Adipose tissue (tissue), 3 donors: Measurements from ENCODE around the gene CLCF1. TPM values are rescaled to one million over a fixed set of nuclear protein-coding genes. Genes with fewer than 3 reads are reported as not detected.

Experiments
- H3K27ac ChIP-seq: one replicate; pipeline ENCODE4 v1.5.1; 2013; ENCODE audit warnings: low read depth, low read length
- WGBS, 3 donors: extraction: QIAGEN DNeasy Blood & Tissue Kit; methylation state at CpG; one replicate each; pipeline ENCODE4 v1.1.7; 2013; 5-methylcytosine and 5-hydroxymethylcytosine counted together
- polyA plus RNA-seq, 3 donors: library from polyadenylated mRNA; stranded (reverse); fragments of 200-250 nt; gene quantifications; one replicate each; pipeline ENCODE4 v1.2.3, GENCODE V29; 2013
- donor health status: healthy with polysubstance abuse.
- donor health status: Bipolar disorder and iron deficiency.
- donor health status: healthy.

Gene CLCF1
- polyA plus RNA-seq, 3 donors = 2.7 to 17.4 (median 9.9) TPM

DNA sequence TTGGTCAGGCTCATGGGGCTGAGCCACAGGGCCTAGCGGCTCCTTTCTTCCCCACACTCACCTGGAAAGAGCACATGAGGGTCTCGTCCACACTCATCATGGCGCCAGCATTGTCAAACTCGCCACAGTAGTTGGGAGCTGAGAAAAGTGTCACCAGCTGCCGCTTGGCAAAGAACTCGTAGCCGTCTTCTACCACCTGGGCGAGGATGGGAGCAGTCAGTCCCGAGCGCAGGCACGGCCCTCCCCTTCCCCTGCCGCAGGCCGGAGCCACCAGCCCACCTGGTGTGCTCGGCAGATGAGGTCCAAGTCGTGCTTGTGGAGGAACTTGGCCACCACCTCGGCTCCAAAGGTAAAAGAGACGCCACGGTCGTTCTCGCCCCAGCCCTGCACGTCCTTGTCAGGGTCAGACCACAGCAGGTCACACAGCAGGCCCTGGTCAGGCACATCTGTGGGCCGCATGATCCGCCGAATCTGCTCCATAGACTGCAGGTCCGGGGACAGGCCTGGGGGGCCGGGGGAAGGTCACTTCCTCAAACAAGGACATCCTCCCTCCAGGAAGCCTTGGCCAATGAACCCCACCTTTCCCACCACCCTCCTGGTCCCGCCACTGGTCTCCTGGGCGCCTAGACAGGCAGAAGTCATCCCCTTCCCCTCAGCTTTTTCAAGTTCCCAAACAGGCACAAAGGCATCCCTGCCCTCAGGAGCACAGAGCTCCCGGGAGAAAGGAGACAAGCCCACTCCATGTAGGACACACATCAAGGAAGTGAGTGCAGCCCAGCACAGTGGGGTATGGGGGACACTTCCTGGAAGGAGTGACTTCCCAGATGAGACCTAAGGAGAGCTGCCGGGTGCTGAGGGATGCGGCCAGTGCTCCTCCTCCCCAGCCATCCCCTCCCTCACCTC lies 25.5 kb upstream of the CLCF1 start:
- H3K27ac ChIP-seq = no peak overlapping the region
- WGBS, 3 donors = 84 to 86% (median 85%) methylated on average over 29 to 31 of the region's 31 CpGs

- 75 to 83% (median 80%) methylated on average over 24 of the region's 24 CpGs for WGBS, 3 donors
- H3K27ac ChIP-seq = no peak overlapping the region
Measured at GRCh38 chr11:67397986-67398660, 24.7 kb upstream of the CLCF1 start.

DNA sequence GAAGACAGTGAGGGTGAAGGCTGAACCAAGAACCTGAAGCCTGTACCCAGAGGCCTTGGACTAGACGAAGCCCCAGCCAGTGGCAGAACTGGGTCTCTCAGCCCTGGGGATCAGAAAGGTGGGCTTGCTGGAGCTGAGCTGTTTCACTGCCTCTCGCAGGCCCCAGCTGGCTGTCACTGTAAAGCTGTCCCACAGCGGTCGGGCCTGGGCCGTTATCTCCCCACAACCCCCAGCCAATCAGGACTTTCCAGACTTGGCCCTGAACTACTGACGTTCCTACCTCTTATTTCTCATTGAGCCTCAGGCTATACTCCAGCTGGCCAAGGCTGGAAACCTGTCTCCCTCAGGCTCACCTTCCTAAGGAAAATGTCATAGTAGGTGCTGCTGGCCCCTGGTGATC lies 24.1 kb upstream of the CLCF1 start:
- no peak overlapping the region for H3K27ac ChIP-seq
- WGBS, 3 donors = 63 to 77% (median 74%) methylated on average over 6 of the region's 6 CpGs

DNA sequence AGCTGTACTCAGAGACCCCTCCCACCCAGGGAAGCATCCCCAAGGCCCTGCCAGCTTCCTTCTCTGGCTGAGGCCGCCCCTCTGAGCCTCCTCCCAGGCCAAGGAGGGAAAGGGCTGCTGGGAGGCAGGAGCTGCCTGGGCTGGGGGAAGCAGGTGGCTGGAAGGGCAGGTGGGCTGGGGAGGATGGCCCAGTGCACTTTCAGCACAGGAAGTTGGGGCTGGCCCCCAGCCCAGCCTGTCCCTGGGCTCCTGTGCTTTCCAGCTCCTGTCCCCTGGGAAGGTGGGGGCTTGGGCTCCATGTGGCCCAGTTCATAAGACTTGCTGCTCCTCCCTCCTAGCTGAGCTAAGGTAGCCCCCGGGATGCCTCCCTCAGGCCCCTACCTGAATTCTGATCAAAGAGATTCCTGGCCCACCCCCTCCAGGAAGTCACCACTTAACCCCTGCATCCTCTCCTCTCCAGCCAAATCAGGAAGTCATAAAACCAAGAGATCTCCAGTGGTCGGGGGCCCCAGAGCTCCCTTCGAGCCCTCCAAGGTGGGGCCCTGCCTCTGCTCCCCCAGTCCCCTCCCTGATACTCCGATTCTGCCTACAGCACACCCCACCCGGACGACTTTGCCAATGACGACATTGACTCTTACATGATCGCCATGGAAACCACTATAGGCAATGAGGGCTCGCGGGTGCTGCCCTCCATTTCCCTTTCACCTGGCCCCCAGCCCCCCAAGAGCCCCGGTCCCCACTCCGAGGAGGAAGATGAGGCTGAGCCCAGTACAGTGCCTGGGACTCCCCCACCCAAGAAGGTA lies 23.4 kb upstream of the CLCF1 start:
- no peak overlapping the region for H3K27ac ChIP-seq
- 23 to 64% (median 36%) methylated on average over 12 to 13 of the region's 13 CpGs for WGBS, 3 donors

GRCh38 chr11:67396259-67396581 lies 22.8 kb upstream of the CLCF1 start:
- H3K27ac ChIP-seq = no peak overlapping the region
- 90 to 96% (median 94%) methylated on average over 7 of the region's 7 CpGs for WGBS, 3 donors

DNA sequence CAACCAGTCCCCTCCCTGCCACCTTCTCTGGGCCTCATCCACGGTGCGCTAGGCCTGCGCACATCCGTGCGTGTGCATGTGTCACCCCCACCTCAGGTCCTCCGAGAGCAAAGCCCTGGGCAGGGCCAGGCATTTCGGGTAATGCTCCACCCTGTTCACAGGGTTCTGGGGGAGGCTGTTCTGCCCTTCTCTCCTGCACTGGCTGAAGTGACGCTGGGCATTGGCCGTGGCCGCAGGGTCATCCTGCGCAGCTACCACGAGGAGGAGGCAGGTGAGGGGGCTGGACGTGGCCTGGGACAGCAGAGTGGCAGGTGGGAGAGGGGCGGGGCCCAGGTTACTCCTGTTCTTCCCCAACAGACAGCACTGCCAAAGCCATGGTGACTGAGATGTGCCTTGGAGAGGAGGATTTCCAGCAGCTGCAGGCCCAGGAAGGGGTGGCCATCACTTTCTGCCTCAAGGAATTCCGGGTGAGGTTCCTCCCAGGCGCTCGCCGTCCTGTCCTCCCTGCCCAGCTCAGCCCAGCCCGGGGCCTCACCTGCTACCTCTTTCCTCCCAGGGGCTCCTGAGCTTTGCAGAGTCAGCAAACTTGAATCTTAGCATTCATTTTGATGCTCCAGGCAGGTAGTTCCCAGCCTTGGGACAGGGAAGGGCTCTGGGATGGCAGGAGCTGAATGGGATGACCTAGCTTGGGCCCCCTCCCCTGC lies 22.3 kb upstream of the CLCF1 start:
- WGBS, 3 donors = 80 to 89% (median 87%) methylated on average over 19 of the region's 19 CpGs
- no peak overlapping the region for H3K27ac ChIP-seq

DNA sequence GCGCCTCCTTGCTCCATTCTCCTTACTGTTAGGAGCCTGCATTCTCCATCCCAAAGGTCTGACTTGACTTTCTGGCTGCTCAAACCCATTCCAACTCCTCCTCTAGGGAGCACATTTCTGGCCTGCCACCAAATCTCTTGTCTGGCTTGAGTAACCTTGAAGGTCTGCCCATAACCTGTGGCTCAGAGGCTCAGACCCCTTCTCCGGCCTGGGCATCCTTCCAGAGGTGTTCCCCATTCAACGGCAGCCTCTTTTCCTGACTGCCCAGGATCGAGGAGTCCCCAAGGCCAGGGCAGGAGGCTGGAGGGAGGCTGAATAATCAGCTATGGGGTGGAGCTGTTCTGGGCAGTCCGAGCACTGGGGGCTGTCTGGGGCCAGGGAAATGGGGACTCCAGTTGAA lies 20.6 kb upstream of the CLCF1 start:
- H3K27ac ChIP-seq = no peak overlapping the region
- WGBS, 3 donors = 48 to 73% (median 66%) methylated on average over 5 of the region's 5 CpGs

GRCh38 chr11:67393437-67393836 lies 20.0 kb upstream of the CLCF1 start:
- no peak overlapping the region for H3K27ac ChIP-seq
- 88 to 94% (median 93%) methylated on average over 18 of the region's 18 CpGs for WGBS, 3 donors

DNA sequence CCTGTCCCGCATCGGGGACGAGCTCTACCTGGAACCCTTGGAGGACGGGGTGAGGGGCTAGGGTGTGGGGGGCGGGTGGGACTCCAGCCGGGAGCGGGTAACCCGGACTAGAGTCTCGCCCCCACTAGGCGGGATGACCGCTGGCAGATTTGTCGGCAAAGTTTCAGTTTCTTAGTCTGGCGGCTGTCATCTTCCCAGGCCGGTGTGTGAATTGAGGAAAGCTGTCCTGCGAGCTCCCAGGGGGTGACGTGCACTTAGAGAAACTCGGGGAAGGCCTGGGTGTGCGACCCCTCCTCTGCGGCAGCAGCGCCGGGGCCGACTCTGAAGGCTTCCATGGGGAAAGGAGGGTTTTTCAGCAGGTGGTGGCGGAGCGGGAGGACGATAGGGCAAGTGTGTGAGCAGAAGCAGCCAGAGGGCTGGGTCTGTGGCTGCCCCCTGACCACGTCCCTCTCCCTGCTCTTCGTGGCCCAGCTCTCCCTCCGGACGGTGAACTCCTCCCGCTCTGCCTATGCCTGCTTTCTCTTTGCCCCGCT lies 18.9 kb upstream of the CLCF1 start:
- WGBS, 3 donors = 7 to 12% (median 8%) methylated on average over 31 of the region's 31 CpGs
- H3K27ac ChIP-seq = no peak overlapping the region

DNA sequence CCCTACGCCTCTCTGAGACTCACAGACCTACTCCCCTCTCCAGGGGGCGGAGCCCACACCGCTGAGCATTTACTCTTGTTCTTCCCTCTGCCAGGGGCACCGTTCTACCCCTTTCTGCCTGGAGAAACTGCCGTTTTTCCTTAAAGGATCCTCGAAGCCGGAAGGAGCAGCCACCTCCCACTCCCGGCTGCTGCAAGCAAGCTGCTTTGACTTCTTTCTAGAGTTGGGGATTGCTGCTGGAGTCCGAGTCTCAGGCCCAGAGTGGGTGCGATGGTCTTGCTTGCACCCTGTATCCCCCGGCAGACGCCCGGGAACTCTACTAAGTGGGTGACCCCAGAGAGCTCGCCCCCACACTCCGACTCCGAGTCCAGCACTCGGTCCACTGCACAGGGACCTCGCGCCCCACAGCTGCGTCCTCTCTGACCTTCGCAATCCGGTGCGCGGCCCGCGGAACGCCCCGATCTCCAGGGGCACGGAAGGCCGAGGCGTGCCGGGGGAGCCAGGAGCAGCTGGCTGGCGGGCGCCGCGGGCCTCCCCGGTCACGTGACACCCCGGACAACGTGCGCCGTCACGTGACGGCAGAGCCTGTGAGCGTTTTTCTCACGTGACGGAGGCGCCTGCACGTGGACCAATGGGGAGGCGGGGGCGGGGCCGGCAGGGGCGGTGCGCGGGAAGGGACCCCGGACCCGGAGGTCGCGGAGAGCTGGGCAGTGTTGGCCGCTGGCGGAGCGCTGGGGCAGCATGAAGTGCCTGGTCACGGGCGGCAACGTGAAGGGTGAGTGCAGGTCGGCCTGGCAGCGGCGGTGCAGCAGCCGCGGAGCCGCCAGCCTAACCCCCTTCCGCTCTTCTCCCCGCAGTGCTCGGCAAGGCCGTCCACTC lies 18.1 kb upstream of the CLCF1 start, which contains the start of gene RAD9A:
Gene RAD9A, plus strand, starts transcription at position 683 of the 879 bp plus-strand sequence. Its CDS starts 59 bp downstream, at position 742.
- 0 to 1% (median 1%) methylated on average over 70 to 75 of the region's 75 CpGs for WGBS, 3 donors
- no peak within 1 kb of the TSS for H3K27ac ChIP-seq

GRCh38 chr11:67390947-67391303 lies 17.5 kb upstream of the CLCF1 start:
- H3K27ac ChIP-seq = no peak overlapping the region
- 7 to 13% (median 13%) methylated on average over 14 to 15 of the region's 15 CpGs for WGBS, 3 donors

DNA sequence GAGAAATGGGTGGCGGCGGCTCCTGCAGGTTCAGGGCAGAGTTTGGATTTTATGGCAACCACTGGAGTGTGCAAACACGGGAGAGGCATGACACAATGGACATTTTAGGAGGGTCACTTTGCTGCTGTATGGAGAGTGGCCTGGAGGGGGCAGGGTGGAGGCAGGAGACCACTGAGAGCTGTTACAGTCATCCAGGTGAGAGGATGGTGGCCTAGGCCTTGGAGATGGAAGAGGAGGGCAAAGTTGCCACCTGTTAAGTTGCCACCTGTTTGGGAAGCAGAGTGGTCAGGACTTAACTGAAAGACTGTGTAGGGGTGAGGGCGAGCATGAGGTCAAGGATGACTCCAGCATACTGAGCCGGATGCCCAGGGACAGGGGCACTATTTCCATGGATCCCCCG lies 16.1 kb upstream of the CLCF1 start:
- H3K27ac ChIP-seq = no peak overlapping the region
- 65 to 71% (median 68%) methylated on average over 6 of the region's 6 CpGs for WGBS, 3 donors

- WGBS, 3 donors = 55 to 70% (median 64%) methylated on average over 6 of the region's 6 CpGs
- H3K27ac ChIP-seq = no peak overlapping the region
Measured at GRCh38 chr11:67387518-67387917, 14.1 kb upstream of the CLCF1 start.

DNA sequence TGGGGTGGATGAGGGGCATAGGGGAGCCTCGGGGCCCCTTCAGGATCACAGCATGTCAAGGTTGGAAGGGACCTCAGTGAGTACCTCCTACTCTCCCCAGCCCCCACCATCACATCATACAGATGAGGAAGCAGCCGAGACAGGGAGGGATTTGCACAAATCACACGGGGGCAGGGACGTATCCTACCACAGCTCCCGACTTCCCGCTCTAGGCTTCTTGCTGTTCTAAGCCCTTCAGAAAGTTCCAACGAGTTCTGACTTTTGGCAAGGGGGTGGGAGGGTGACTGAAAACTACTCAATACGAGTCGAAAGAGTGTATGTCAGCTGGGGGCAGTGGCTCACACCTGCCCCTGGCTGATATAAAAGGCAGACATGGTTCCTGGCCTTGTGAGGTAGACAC lies 13.7 kb upstream of the CLCF1 start:
- 23 to 38% (median 25%) methylated on average over 9 of the region's 9 CpGs for WGBS, 3 donors
- H3K27ac ChIP-seq = no peak overlapping the region

DNA sequence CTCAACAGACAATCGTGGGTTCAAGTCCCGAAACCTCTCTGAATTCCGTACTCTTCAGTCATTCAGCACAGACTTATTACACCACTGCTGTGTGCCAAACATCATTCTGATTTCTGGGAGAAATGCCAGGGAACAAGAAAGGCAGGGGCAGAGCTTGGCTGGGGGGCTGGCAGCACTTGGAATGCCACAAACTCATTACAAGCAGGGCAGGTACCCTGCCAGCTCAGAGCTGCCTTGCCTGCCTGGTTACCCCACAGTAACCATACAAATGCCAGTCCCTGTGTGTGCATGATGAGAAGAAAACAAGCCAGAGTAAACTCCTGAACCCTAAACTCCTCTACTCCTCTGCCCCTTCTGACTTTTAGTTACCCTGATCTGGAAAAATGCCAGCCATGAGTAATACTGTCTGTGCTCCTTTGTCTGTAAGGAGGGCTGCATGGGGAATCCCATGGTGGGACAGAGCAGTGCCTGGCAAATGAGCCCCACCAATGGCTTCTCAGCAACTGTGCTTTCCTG lies 11.5 kb upstream of the CLCF1 start:
- WGBS, 3 donors = 64 to 83% (median 75%) methylated on average over 3 of the region's 3 CpGs
- no peak overlapping the region for H3K27ac ChIP-seq

- WGBS, 3 donors = 41 to 45% (median 43%) methylated on average over 16 of the region's 16 CpGs
- H3K27ac ChIP-seq = no peak overlapping the region
Measured at GRCh38 chr11:67382276-67383136, 9.1 kb upstream of the CLCF1 start.
